ENCODE results near the gene GNA14.
A peak's percentile ranks its signal among the peaks of the same experiment; 100 is the strongest.
"Not testable (repeated sequence)": the region's sequence is repeated elsewhere in the genome, so short reads cannot be mapped to it uniquely, and the experiment has no call there.

The GNA14 gene

DNA sequence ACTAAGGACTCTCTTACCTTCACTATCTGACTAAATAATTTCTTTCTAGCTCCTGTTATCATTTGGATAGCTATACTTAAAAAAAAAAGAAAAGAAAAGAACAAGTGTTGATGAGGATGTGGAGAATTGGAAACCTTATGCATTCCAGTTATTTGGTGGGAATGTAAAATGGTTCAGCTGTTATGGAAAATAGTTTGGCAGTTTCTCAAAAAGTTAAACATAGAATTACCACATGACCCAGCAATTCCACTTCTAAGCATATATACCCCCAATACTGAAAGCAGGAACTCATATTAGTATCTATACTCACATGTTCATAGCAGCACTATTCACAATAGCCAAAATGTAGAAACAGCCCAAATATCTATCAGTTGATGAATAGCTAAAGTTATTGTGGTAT is 61.1 kb downstream of the GNA14 start:
- DNase-seq = no peak

DNA sequence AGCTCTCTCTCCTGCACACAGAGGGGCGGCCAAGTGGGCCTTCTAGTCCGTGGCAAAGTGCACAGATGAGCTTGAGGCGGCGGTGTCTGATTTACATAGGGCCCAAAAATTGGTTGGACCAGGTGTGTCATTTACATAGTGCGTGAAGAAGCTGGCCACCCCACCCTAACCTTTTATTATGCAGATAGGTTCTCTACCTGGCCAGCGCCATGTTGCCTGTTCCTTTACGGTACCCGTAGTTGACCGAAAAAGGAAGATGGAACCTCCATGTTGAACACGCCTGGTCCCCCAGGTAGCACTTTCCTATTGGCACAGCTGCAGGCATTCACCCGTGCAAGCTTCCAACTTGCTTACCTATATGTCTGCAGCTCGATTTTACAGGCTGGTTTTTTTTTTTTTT is 61.5 kb downstream of the GNA14 start:
- no peak for DNase-seq

GRCh38 chr9:77585335-77585786 is 62.8 kb downstream of the GNA14 start:
- no peak for DNase-seq

- not testable (repeated sequence) for DNase-seq
Measured at GRCh38 chr9:77584927-77585326, 63.2 kb downstream of the GNA14 start.

DNA sequence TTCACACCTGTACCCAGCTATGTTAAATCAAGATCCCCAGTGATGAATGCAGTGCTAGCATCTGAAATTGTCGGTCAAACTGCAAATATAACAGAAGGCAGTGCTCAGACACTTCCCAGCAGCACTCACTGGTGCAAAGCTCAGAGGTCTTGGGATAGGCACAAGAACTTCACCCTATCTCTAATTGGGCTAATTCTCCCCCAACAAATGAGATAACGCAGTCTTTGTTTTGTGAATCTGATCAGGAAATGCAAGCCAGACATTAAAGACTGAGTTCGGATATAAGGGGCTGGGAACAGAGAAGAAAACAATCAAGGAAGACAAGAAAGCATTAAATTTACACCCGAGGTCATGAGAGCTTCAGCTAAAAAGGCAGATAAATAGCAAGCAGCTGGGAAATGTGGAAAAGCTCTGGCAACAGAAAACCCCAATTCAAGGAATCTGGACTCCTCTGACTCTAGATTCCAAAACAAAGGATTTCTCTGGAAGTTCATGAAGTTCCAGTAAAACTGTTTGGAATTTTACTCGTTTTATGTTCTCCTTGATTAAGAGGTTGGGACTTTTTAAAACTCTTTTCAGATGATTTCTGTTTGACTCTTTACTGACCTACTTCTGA is 65.1 kb downstream of the GNA14 start:
- no peak for DNase-seq

DNA sequence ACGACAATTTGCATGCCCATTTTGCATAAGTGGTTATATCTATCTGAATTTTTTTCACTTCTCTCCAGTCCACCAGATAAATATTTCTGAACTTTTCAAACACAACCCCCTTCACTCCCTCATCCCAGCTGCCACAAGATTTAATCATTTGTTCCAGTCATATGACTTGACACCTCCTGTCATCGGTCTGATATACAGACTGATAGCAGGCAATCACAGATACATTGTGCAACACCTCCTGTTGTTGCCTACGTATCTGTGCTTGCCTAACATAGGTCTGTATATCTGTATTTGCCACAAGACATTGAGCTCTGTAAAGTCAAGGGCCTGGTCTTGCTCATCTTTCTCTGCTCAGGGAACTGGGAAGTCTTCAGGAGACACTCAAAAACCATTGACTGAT is 65.6 kb downstream of the GNA14 start:
- DNase-seq = no peak

- peak; percentile 55 for DNase-seq
Measured at GRCh38 chr9:77575785-77576184, 72.3 kb downstream of the GNA14 start.

GRCh38 chr9:77569335-77569734 is 78.8 kb downstream of the GNA14 start:
- no peak for DNase-seq

DNA sequence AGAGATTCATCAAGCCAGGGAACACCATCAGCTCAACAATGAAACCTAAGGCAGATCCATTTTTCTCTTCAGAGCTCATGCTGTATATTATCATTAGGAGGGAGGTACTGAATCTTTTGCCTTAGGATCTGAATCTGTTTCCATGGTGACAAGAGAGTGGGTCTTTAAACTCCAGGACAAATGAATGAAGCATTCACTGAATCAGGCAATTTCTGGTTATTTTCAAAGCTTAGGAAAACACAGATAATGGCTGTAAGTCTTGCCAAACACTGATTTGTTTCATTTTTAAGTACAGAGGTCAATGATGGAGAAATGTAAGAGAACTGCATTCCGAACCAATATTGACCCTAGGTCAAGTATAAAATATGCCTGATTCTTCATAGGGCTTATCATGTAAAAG is 84.9 kb downstream of the GNA14 start:
- no peak for DNase-seq

DNA sequence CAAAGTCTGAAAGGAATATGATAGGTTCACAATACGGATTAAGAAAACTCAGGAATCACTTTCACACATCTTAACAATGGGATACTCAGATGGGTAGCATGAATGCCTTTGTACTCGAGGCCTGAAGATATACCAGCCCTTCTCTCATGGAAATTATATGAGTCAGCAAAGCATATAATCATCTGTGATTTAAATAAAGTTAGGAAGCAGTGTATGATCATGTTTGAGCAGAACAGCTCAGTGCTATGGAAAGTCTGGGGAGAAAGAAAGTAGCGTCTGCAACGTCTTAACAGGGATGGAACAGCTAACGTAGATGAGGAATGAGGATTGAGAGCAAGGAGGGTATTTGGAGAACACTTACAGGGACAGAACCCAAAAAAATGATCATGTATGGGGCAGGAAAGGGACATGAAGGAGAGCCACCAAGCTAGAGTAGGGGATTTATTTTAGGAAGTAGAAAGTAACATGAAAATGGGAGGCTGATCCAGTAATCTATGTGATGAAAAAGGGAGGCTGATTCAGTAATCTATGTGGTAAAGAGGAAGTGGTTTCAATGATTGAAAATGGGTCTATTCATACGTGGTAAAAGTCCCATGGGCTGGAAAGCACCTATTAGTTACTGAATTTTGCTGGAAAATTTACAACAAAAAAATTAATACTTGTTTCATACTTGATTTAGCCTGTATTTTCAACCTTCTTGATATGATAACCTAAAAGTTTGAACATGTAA is 85.9 kb downstream of the GNA14 start:
- no peak for DNase-seq

GRCh38 chr9:77561331-77562018 is 86.6 kb downstream of the GNA14 start:
- no peak for DNase-seq

DNA sequence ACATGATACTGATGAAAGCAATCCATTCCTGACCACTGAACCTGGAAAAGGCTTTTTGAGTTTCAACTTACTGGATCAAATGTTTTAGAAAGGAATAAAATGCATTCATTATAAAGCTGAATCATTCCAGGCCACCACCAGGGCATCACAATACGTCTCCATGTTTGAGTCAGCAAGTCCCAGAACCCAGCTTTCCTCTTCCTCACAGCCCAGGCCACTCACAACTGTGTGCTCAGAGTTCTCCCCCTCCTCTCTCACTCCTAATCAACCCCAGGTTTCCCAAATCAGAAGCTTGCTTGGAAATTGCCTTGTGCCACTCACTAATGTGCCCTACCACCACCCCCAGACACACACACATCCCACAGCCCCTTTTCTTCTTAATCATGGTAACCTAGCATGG is 91.7 kb downstream of the GNA14 start:
- no peak for DNase-seq

- DNase-seq = no peak
Measured at GRCh38 chr9:77554586-77555105, 93.5 kb downstream of the GNA14 start.

- DNase-seq = no peak
Measured at GRCh38 chr9:77547106-77547730, 100.9 kb downstream of the GNA14 start.

DNA sequence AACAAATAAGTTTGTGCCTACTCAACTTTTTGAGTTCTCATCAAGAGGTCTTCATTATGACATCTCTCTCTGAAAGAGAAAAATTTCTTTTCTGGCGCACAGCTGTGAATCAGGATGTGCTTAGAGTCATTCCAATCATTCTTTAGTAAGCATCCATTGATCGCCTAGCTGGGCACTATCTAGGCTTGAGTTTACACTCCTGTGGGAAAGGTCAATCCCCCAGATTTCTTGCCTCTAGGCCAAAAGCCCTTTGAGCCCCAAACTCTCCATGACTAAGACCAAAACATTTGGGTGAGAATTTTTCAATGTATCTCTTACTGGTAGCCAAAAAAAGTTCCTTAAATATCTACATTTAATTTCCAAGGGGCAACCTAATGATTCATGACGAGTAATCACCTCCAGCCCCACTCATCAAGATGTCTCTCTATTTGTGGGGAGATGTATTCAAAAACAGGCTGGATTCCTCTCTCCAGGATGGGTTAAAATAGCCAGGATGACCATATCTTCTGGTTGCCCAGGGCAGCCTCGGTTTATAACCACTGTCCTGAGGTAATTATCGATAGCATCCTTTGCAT is 101.7 kb downstream of the GNA14 start:
- DNase-seq = no peak

DNA sequence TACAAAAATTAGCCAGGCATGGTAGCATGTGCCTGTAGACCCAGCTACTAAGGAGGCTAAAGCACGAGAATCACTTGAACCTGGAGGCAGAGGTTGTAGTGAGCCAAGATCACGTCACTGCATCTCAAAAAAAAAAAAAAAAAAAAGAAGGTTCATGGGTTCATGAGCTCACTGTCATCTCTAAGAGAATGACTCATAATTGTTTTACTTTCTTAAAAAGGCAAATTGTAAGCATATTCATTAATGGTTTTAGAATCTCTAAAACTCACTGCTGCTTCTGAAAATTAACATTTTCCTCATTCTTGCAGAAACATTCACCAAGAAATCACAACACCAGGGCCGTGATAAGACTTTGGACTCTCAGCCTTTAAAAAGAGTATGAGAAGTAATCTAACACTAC is 103.6 kb downstream of the GNA14 start:
- no peak for DNase-seq

GRCh38 chr9:77543131-77543822 is 104.8 kb downstream of the GNA14 start:
- DNase-seq = no peak

- DNase-seq = no peak
Measured at GRCh38 chr9:77541600-77541999, 106.5 kb downstream of the GNA14 start.

DNA sequence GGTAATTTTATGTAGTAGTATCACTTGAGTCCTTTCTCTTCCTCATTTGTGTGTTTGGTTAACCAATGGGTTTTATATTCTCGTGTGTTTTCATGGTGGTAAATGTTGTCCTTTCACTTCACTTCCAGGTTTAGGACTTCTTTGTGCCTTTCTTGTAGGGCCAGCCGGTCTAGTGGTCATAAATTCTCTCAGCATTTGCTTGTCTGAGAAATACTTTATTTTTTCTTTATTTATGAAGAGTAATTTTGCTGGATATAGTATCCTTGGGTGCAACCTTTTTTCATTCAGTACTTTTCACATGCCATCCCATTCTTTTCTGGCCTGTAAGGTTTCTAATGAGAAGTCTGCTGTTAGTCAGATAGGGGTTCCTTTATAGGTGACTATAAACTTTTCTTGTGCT is 107.1 kb downstream of the GNA14 start:
- no peak for DNase-seq

GRCh38 chr9:77534376-77535057 is 113.6 kb downstream of the GNA14 start:
- no peak for DNase-seq

GRCh38 chr9:77533671-77534070 is 114.5 kb downstream of the GNA14 start:
- DNase-seq = no peak

DNA sequence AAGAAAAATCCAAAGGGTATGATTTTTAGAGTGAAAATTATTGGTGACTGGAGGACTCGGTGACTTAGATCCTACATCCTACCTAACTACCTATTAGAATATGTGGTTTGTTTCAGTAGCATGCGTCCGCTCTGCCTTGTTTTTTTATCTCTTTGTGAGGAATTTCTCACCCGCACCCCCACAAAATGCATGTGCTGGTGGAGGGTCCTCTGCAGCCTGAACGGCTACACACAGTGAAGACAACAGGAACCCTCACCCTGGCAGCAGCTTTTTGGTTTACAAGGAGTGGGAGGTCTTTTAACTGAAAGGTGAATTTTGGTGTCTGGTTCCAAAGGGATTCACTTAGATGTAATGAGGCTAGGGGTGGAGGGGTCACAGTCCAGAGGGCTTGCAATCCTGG is 115.5 kb downstream of the GNA14 start:
- DNase-seq = no peak
